Esophagus muscularis mucosa (tissue), 3 donors: ENCODE results near the gene SSR1.

Experiments
- CTCF ChIP-seq, 3 experiments: fragments of 200-600 bp in 2 of 3; fragments of 450-650 bp in 1 of 3; sonication (generic) in 2 of 3; IDR thresholded peaks; one replicate each; pipeline ENCODE4 v1.5.1; 2017 to 2019; ENCODE audit warnings: antibody characterized with exemption in 3 of 3, mild to moderate bottlenecking in 2 of 3, moderate library complexity in 1 of 3
- POLR2A ChIP-seq: fragments of 450-650 bp; IDR thresholded peaks from one replicate; pipeline ENCODE4 v1.6.1; 2017; ENCODE audit warnings: antibody characterized with exemption, moderate library complexity, mild to moderate bottlenecking, low read depth
- POLR2AphosphoS5 ChIP-seq, 2 donors: sonication (generic); formaldehyde crosslinking; IDR thresholded peaks; one replicate each; pipeline ENCODE4 v1.6.1; 2017; ENCODE audit warnings: antibody characterized with exemption in 2 of 2

DNA sequence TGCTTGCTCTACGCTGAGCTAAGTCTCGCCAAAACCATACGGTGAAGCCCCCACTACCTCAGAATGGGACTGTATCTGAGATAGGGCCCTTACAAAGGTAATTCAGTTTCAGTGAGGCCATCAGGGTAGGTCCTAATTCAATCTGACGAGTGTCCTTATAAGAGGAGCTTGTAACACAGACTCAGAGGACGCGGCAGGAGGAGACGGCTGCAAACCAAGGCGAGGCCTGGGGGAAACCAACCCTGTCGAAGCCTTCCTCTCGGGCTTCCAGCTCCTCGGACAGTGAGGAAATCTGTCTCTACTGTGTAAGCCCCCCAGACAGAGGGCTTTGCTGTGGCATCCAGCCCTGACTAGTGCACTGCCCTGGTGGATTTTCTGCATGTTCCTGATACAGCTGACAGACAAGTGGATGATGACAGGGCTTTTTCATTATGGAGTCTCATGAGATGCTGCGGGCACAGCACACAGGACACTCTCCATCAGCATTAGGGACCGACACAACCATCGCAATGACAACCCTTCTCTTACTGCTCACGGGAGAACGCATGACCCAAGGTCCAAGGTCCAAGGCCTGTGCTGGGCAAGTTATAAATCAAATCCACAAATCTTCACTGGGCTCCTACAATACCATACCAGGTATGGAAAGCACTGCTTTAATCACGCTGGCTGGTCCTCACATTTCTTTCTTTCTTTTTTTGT is 48.2 kb downstream of the SSR1 start:
- TF ChIP-seq CTCF (IDR thresholded peaks at IDR 0.05): no peak
- TF ChIP-seq POLR2A: no peak
- TF ChIP-seq POLR2AphosphoS5 (IDR thresholded peaks at IDR 0.05): no peak
